Measurements from ENCODE around the gene GKAP1. TPM values are rescaled to one million over a fixed set of nuclear protein-coding genes. Genes with fewer than 3 reads are reported as not detected.

GKAP1 gene
- total RNA-seq, 1 donor from 2014 or later: 6.4 TPM

Other genes with a start within 250 kb of the GKAP1 start
- gene IDNK, start 194.6 kb downstream of the GKAP1 start, total RNA-seq: 23.9 TPM
- 45.9 TPM for gene UBQLN1, start 109.8 kb downstream of the GKAP1 start, total RNA-seq
- 2.2 TPM for gene KIF27, start 103.7 kb upstream of the GKAP1 start, total RNA-seq
- 173 TPM for gene HNRNPK, start 162.4 kb upstream of the GKAP1 start, total RNA-seq
- 4.0 TPM for gene RMI1, start 163.0 kb upstream of the GKAP1 start, total RNA-seq